Renal cortex interstitium (tissue), 11 donors: ENCODE results near the gene MCC. TPM values are rescaled to one million over a fixed set of nuclear protein-coding genes. Genes with fewer than 3 reads are reported as not detected.

Experiments used
- DNase-seq, 11 donors: peaks; one replicate each; pipeline ENCODE4 v3.0.0-alpha.2; 2013; ENCODE audit warnings: low read depth in 9 of 11, low spot score in 4 of 11; ENCODE audit errors: extremely low read depth in 1 of 11
- polyA plus RNA-seq, 3 donors: library from polyadenylated mRNA; unstranded; fragments of 120-200 nt; gene quantifications; one replicate each; pipeline ENCODE4 v1.2.1, GENCODE V29; 2013; ENCODE audit not compliant: insufficient read length in 3 of 3

MCC gene
- polyA plus RNA-seq, 3 donors, result 28.4 to 32.1 (median 29.9) TPM

DNA sequence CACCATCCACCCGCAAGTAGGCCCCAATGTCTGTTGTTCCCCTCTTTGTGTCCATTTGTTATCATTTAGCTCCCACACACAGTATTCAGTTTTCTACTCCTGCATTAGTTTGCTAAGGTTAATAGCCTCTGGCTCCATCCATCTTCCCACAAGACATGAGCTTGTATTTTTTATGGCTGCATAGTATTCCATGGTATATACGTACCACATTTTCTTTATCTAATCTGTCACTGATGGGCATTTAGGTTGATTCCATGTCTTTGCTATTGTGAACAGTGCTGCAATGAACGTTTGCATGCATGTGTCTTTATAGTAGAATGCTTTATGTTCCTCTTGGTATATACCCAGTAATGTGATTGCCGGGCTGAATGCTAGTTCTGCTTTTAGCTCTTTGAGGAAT is 361.2 kb downstream of the MCC start:
- DNase-seq, result no peak

DNA sequence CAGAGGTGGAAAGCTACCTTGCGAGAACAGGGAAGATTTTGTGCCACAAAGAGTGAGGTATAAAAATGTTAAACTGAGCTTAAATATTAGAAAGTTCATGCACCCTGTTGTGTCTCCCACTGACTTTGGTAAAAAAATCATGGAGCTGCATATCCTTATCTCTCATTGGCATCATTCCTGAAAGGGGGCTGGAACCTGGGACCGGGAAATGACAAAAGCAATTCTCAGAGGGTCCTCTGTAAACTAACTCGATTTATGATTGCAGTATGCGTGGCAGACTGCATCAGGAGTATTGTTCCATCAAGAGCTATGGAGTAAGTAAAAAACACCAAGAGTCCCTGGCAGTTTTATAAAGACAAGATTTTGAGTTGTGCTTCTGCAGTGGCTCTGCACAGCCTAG is 362.9 kb downstream of the MCC start:
- no peak for DNase-seq

DNA sequence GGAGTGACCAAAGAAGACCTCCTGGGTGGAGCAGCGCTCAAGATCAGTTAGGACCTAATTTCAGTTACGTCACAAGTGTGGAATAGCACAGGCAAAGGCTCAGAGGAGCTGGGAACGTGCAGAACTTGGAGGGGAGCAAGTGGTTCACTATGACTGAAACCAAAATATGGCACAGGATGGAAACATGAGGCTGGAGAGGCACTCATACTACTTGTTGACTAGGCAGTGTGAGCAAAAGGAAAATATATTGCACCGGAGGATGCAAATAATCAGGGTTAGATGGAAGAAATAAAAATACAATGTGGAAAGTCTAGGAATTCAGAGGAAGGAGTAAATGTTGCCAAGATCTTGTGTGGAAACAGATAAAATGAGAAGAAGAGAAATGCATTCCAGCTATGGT is 363.3 kb downstream of the MCC start:
- no peak for DNase-seq

- no peak for DNase-seq
Measured at GRCh38 chr5:113124265-113124664, 364.0 kb downstream of the MCC start.

DNA sequence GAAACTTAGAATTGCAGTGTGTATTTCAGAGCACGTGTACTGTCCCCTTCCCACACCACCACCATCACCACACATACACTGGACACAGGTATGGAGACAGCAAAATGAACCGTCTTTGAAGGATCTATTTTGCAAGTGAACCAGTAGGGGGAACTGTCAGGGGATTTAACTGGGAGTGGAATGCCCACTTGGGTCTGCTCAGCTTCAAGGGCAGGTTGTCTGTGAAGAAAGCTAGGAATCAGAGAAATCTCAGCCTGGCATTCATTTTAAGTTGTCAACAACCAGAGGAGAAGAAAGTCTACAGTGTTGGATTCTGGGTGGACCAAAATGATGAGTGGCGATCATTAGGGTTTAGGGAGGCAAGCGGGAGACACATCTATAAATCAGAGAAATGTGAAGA is 364.6 kb downstream of the MCC start:
- DNase-seq, result peak in 4 of 11 donors; percentile 19 to 32 (median 22)

DNA sequence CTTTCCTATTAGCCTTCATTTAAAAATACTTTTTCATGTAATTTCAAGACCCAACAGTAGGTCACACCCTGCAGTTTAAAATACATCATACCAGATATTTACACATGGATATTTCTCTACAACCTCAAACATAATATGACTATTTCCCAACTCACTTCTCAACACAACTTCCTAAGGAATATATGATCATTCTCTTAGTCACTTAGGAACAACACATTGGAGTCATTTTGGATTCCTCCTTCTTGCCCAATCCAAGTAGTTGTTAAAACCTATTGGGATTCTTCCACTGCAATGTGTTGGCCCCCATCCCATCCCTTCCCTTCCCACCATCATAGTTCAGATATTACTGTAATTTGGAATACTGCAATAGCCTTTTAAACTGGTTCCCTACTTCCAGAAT is 366.2 kb downstream of the MCC start:
- no peak for DNase-seq

DNA sequence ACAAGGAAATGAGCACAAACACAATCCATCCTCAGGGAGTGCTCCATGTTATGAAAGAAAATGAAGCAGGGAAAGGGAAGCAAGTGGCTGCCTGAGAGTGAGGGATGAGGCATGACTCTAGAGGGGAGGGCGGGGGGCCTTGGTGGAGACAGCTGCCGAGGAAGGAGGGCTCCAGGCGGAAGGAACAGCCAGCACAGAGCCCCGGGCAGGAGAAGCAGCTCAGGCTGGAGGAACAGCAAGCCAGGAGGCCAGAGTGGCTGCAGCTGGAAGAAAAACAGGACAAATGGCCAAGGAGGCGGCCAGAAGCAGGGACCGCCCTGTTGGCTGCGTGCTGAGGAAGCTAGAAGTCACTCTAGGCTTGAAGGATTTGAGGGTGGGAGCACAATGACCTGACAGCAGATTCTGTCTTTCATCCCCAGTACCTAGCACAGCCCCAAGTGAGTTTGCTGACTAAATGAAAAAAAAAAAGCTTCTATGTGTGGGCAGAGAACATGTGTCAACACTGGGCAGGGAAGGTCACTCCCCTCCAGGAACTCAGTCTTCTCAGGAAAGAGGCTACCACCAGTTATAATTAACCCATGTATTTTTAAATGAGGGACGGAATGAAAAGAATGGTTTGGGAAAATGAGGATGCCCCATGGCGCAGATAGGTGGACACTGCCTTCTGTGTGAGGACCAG is 368.9 kb downstream of the MCC start:
- DNase-seq, result peak in 8 of 11 donors; percentile 18 to 62 (median 52)

DNA sequence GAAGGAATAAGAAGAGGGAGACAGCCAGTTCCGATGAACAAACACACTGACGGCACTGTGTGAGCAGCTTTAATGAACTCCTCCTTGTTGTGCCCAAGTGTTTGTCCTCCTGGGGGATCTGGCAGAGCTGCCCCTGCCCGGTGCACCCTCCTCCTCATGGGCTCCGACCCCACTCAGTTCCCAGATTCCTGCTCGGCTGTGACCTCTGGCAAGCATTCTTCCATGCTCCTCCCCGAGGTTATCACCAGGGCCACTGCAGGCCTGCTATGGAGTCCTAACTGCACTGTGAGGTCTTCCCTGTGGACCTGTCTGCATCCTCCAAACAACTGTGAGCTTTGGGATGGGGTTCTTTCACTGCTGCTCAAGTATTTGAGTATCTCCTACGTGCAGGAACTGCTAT is 369.5 kb downstream of the MCC start:
- no peak for DNase-seq

GRCh38 chr5:113118298-113118697 is 370.0 kb downstream of the MCC start:
- DNase-seq, result no peak

DNA sequence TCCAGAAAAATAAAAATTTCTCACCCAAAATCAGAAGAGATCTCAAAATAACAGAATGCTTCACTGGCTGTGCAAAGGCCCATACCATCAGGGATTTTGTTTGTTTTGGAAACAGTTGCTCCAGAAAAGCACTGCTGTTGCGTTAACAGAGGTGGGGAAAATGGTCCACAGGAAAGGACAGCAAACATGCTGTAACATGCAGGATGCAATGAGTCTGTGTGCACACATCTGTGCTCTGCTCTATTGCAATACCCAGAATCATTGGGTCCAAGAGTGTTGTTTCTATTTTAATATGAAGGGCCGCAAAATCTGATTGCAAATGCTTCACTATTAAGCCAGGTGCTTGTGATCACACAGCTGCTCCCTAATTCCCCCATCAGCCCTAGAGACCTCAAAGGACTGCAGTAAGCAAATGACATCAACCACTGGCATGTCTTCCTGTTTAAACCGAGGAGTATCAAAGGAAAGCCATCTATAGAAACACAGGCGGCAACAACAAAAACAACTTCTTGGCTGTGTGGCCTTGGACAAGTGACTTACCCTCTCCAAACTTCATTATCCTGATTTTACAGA is 370.6 kb downstream of the MCC start:
- DNase-seq, result no peak

- no peak for DNase-seq
Measured at GRCh38 chr5:113115956-113116355, 372.3 kb downstream of the MCC start.

DNA sequence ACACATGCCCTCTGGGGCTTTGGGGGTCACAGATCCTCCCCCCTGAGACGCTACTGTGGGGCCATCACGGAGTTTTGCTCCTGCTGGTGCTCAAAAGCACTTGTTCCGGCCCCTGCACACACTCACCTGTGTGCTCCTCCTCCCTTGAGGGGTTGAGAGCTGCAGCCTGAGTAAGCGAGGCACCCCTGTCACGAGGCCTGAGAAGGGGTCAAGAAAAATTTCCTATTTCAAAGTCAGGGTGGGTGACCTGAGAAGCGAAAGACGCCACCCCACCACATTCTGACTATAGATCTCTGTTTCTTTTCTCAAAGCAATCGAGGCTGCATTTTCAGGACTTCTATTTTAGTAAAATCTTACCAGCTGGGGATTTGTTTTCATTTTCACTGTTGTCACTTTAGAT is 373.2 kb downstream of the MCC start:
- no peak for DNase-seq

DNA sequence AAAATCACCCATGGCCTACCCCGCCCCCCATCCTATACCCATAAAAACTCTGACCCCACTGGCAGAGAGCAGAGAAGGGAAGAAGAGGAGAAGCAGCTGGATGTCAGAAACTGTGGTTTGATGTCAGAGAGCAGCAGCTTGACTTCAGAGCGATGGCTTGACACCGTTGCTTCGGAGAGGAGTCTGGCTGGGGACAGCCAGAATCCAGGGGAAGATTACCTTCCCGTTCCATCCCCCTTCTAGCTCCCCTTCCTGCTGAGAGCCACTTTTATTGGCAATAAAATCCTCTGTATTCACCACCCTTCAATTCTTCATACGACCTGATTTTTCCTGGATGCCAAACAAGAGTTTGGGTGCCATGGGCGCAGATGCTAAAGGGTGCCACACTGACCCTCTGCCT is 373.7 kb downstream of the MCC start:
- DNase-seq, result no peak

DNA sequence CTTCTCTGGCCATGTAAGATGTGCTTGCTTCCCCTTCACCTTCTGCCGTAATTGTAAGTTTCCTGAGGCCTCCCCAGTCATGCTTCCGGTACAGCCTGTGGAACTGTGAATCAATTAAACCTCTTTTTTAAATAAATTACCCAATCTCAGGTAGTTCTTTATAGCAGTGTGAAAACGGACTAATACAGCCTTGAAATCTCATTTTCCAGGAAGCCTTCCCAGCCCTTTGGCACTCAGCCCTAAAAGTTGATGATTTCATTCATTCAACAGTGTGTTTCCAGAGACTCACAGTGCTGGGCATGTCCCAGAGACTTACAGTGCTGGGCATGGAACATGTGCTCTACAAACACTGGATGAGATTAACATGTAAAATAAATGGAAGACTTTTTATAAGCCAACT is 375.8 kb downstream of the MCC start:
- DNase-seq, result no peak

- no peak for DNase-seq
Measured at GRCh38 chr5:113110117-113110516, 378.1 kb downstream of the MCC start.

DNA sequence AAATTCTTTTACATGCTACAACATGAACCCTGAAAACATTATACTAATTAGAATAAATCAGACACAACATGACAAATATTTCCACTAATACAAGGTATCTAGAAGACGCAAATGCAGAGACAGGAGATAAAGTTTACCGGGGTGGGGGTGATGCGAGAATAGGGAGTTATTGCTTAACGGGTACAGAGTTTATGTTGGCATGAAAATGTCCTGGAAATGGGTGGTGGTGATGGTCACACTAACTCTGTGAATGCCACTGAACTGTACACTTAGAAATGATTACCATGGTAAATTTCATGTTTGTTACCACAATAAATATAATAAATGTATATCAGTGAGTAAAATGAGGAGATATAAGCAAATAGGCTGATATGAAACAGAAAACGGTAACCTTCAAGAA is 378.9 kb downstream of the MCC start:
- DNase-seq, result no peak

- no peak for DNase-seq
Measured at GRCh38 chr5:113108485-113108884, 379.8 kb downstream of the MCC start.

DNA sequence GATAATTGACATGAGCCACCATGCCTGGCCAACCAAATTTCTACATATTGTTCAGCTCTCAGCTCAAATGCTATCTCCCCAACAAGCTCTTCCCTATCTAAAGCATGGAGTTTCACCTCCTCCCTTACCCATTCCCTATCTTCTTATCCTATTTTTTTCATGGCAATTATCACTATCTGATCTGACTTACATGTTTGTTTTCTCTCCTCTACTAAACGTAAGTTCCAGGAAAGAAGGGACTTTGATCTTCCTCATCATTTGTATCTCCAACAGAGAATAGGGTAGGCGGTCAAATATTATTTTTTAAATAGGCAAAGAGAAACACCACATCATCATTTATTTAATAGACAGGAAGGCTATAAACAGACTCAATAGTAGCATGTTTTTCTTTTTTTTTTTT is 381.4 kb downstream of the MCC start:
- no peak for DNase-seq

- DNase-seq, result no peak
Measured at GRCh38 chr5:113105693-113106280, 382.5 kb downstream of the MCC start.

- no peak for DNase-seq
Measured at GRCh38 chr5:113103330-113103729, 384.9 kb downstream of the MCC start.

- DNase-seq, result no peak
Measured at GRCh38 chr5:113102121-113102531, 386.1 kb downstream of the MCC start.
